Activated CD8-positive, alpha-beta memory T cell treated with anti-CD3 and anti-CD28 coated beads, Interleukin-2, amount 10 ng/mL, durations not matched to agents 7 days and 5 days (primary cell): ENCODE data around the gene STYX. TPM values are rescaled to one million over a fixed set of nuclear protein-coding genes. Genes with fewer than 3 reads are reported as not detected.

Experiments
- ATAC-seq: fragments of 150-1000 bp; cut with Tn5 transposase; one replicate; pipeline ENCODE4 v1.10.0; 2021; ENCODE audit warnings: moderate library complexity
- CTCF ChIA-PET: fragments of 350-600 bp; sonication (Branson Sonifier 250); formaldehyde crosslinking; loops from one replicate; lab custom pipeline; 2021; ENCODE audit warnings: antibody characterized with exemption; lab: Charles Lee
- DNase-seq: peaks from one replicate; pipeline ENCODE4 v3.0.0-alpha.2; 2020
- H3K27ac Mint-ChIP-seq: one replicate; pipeline ENCODE4 v1.8.0; 2021; ENCODE audit warnings: mild to moderate bottlenecking, mixed read lengths
- H3K27me3 Mint-ChIP-seq: one replicate; pipeline ENCODE4 v1.8.0; 2021; ENCODE audit warnings: mixed read lengths
- H3K36me3 Mint-ChIP-seq: one replicate; pipeline ENCODE4 v1.8.0; 2021; ENCODE audit warnings: mild to moderate bottlenecking, mixed read lengths
- H3K4me1 Mint-ChIP-seq: one replicate; pipeline ENCODE4 v1.8.0; 2021; ENCODE audit warnings: mixed read lengths
- H3K4me3 Mint-ChIP-seq: one replicate; pipeline ENCODE4 v1.8.0; 2021; ENCODE audit warnings: mild to moderate bottlenecking, moderate library complexity, mixed read lengths
- H3K9me3 Mint-ChIP-seq: one replicate; pipeline ENCODE4 v1.8.0; 2022; ENCODE audit warnings: low read depth, mixed read lengths
- total RNA-seq, 2 experiments: library from RNA; stranded (reverse); gene quantifications; one replicate each; pipeline ENCODE4 v1.2.3, GENCODE V29; 2021

Gene STYX
- total RNA-seq, result 10 to 100 TPM; 18.5 to 20.7 TPM

- no peaks in the 10 kb centered on the region for H3K27me3 Mint-ChIP-seq
- peaks cover 27% of the 10 kb centered on the region for H3K4me1 Mint-ChIP-seq
- H3K4me3 Mint-ChIP-seq, result peak within 1 kb of the TSS; percentile 96
- no peaks in the 10 kb centered on the region for H3K9me3 Mint-ChIP-seq
- H3K27ac Mint-ChIP-seq, result peak within 1 kb of the TSS; percentile 89
- peaks cover 31% of the 10 kb centered on the region for H3K36me3 Mint-ChIP-seq
- ATAC-seq (peak; percentile 96), DNase-seq (peak; percentile 99)
- CTCF ChIA-PET, result interaction anchor here (0.7 to 3.5 kb wide), 5 partner anchors 12 to 430 kb away, joined by 3 to 15 read pairs (median 3); partner anchors contain the start of gene ERO1A
Observed at GRCh38 chr14:52729925-52730708, at the start of gene STYX. Gene STYX (plus strand): TSS chr14:52730166. CDS start chr14:52730475, 309 bp downstream.

GRCh38 chr14:52683985-52684520 lies 45.9 kb upstream of the STYX start:
- H3K4me1 Mint-ChIP-seq, result peaks cover 44% of the 10 kb centered on the region
- H3K4me3 Mint-ChIP-seq, result no peak overlapping the region
- no peak overlapping the region for H3K27ac Mint-ChIP-seq

DNA sequence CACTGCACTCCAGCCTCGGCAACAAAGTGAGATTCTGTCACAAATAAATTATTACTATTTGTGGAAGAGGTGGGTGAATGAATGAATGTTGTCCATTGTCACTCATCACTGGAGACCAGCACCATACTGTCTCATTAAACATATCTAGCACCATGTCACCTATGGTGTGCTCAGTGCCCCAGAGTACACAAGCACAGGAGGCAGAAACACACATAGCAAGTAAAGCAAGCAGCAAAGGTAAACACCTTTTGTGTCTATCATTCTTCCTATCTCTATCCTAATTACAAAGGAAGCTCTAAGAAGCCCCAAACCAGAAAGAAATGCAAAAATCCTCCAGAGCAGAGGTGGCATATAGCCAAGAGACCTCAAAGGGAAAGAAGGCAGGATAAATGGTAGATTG lies 43.8 kb upstream of the STYX start:
- CTCF ChIA-PET, result no interaction called here

More at GRCh38 chr14:52683985-52684520, 45.9 kb upstream of the STYX start:
- ATAC-seq, result no peak
- H3K36me3 Mint-ChIP-seq, result peaks cover 26% of the 10 kb centered on the region
- CTCF ChIA-PET, result interaction anchor here (1.1 kb wide), 1 partner anchor 93 kb away, joined by 3 read pairs; no protein-coding TSS in a partner anchor
- no peaks in the 10 kb centered on the region for H3K9me3 Mint-ChIP-seq
- H3K27me3 Mint-ChIP-seq, result no peaks in the 10 kb centered on the region
- DNase-seq, result no peak

GRCh38 chr14:52690983-52691760 lies 38.8 kb upstream of the STYX start:
- peaks cover 73% of the 10 kb centered on the region for H3K4me1 Mint-ChIP-seq
- H3K4me3 Mint-ChIP-seq, result peak overlapping the region; percentile 25
- no peaks in the 10 kb centered on the region for H3K9me3 Mint-ChIP-seq
- CTCF ChIA-PET, result no interaction called here
- ATAC-seq (no peak), DNase-seq (no peak)
- peaks cover 56% of the 10 kb centered on the region for H3K36me3 Mint-ChIP-seq
- no peaks in the 10 kb centered on the region for H3K27me3 Mint-ChIP-seq
- H3K27ac Mint-ChIP-seq, result no peak overlapping the region

More for the DNA sequence above, 43.8 kb upstream of the STYX start:
- no peak overlapping the region for H3K27ac Mint-ChIP-seq
- H3K9me3 Mint-ChIP-seq, result no peaks in the 10 kb centered on the region
- no peaks in the 10 kb centered on the region for H3K27me3 Mint-ChIP-seq
- peaks cover 33% of the 10 kb centered on the region for H3K36me3 Mint-ChIP-seq
- no peak for DNase-seq
- peaks cover 58% of the 10 kb centered on the region for H3K4me1 Mint-ChIP-seq
- ATAC-seq, result no peak
- H3K4me3 Mint-ChIP-seq, result no peak overlapping the region

DNA sequence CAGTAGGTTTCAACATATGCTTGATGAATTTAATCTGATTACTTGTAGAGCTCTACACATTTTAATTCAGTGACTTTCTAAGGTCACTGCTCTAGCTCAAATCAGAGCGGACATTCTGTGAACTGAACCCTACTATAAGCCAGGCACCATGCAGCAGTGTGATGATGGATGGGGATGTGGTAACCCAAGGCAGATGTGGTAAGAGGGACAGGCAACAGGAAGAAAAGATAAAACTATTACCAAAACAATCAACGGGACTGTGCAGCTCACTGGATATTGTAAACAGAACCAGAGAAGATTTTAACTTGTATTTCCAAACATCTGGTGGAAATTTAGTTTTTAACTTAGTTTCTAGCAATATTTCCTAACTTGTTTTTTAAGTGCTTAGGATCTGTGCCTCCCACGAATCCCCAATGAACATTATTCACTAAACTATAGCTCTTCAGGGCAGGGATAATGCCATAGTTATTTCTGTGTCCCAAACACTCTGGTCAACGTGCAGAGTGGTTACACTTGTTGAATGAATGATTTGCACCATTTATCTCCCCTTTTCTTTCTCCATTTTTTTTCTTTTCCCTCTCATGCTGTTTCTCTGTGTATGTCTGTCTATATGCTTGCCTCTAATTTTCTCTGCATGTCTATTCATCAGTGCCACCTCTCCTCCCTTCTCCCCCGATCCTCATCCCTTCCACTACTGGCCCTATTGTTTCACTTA lies 37.6 kb upstream of the STYX start:
- peak overlapping the region; percentile 69 for H3K4me3 Mint-ChIP-seq
- H3K4me1 Mint-ChIP-seq, result peaks cover 66% of the 10 kb centered on the region
- peaks cover 52% of the 10 kb centered on the region for H3K36me3 Mint-ChIP-seq
- no peaks in the 10 kb centered on the region for H3K9me3 Mint-ChIP-seq
- peak; percentile 78 for DNase-seq
- peak overlapping the region; percentile 73 for H3K27ac Mint-ChIP-seq
- CTCF ChIA-PET, result interaction anchor here (1.3 kb wide), 1 partner anchor 141 kb away, joined by 3 read pairs; the partner anchor contains the start of gene TXNDC16
- no peaks in the 10 kb centered on the region for H3K27me3 Mint-ChIP-seq
- ATAC-seq, result peak; percentile 25

- CTCF ChIA-PET, result interaction anchor here (1.3 kb wide), 1 partner anchor 141 kb away, joined by 3 read pairs; the partner anchor contains the start of gene TXNDC16
- Mint-ChIP-seq H3K36me3 (peaks cover 49% of the 10 kb centered on the region), H3K4me1 (peaks cover 60% of the 10 kb centered on the region), H3K27me3 (no peaks in the 10 kb centered on the region), H3K9me3 (no peaks in the 10 kb centered on the region), H3K4me3 (peak overlapping the region; percentile 89), H3K27ac (peak overlapping the region; percentile 73)
- DNase-seq, result no peak
- no peak for ATAC-seq
Observed at GRCh38 chr14:52693036-52693435, 36.9 kb upstream of the STYX start.

- ATAC-seq, result no peak
- H3K4me3 Mint-ChIP-seq, result peak overlapping the region; percentile 89
- no peaks in the 10 kb centered on the region for H3K27me3 Mint-ChIP-seq
- no peaks in the 10 kb centered on the region for H3K9me3 Mint-ChIP-seq
- CTCF ChIA-PET, result no interaction called here
- peak overlapping the region; percentile 25 for H3K27ac Mint-ChIP-seq
- no peak for DNase-seq
- H3K36me3 Mint-ChIP-seq, result peaks cover 46% of the 10 kb centered on the region
- peaks cover 57% of the 10 kb centered on the region for H3K4me1 Mint-ChIP-seq
Observed at GRCh38 chr14:52693532-52693931, 36.4 kb upstream of the STYX start.

DNA sequence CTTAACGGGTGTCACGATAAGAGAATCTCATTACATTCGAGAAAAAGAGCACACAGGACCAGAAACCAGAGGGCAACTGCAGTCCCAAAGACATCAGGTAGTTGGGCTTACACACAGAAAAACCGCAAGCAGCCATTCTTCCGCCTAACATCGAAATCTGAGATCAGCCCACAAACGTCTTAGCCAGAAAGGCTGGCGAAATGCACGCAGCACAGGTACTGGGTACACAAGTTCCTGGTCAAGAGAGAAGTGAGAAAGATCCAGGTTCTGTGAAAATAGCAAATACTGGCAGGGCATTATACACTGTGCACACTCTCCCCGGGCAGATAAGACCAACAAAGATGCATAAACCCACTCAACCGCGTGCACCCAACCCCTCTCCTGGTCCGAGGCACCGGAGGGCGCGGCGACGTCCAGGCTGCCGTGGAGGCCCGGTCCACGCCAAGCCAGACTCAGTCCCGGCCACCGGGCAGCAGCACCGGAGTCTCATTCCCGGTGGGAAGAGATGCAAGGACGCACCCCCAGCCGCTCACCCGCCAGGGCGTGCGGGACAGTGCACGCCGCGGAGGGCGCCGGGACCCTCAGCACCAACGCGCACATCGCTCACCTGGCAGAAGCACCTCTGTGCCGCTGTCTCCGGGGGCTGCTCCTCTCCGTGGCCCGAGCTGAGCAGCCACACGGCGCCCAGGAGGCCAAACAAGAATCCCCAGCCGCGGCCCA lies 35.0 kb upstream of the STYX start:
- CTCF ChIA-PET, result interaction anchor here (1.0 to 3.3 kb wide), 3 partner anchors 11 to 851 kb away, joined by 3 to 9 read pairs (median 4); partner anchors contain the start of gene STYX
- peak overlapping the region; percentile 89 for H3K4me3 Mint-ChIP-seq
- H3K9me3 Mint-ChIP-seq, result no peaks in the 10 kb centered on the region
- peaks cover 37% of the 10 kb centered on the region for H3K36me3 Mint-ChIP-seq
- H3K4me1 Mint-ChIP-seq, result peaks cover 47% of the 10 kb centered on the region
- ATAC-seq (peak; percentile 59), DNase-seq (peak; percentile 87)
- H3K27me3 Mint-ChIP-seq, result no peaks in the 10 kb centered on the region
- H3K27ac Mint-ChIP-seq, result peak overlapping the region; percentile 99

DNA sequence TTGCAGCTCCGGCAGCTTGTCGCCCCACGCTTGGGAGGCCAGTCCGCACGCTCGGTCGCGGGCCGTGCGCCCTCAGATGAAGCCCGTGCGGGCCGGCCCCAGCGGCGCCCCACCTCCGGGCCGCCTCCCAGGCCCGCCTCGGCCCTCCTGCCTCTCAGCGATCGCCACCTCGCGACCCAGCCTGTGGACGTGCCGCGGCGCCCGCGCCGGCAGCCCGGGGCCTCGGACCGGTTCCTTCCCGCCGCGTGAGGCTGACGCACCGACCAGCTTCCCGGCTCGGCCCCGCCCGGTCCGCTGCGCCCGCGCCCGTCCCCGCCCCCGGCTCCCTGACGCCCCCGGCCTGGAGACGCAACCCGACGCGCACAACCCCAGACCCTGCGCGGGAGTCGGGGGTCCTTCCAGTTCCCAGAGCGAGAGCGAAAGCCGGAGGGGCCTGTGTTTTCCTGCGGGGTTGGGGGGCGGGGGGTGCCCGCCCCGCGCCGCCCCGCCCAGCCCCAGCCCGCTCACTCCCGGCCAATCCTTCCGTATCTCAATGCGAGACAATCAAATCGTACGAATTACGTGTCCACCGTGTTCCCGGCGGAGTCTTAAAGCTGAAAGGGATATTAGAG lies 34.4 kb upstream of the STYX start, which contains the start of gene ERO1A:
TSS of gene ERO1A (minus strand) at position 78 of the 611 bp plus-strand sequence. CDS start at position 1, 77 bp downstream.
- ATAC-seq, result peak; percentile 80
- H3K4me3 Mint-ChIP-seq, result peak within 1 kb of the TSS; percentile 89
- H3K27ac Mint-ChIP-seq, result peak within 1 kb of the TSS; percentile 99
- CTCF ChIA-PET, result interaction anchor here (1.0 to 3.3 kb wide), 3 partner anchors 11 to 852 kb away, joined by 3 to 9 read pairs (median 4); partner anchors contain the start of gene STYX
- peaks cover 33% of the 10 kb centered on the region for H3K36me3 Mint-ChIP-seq
- H3K9me3 Mint-ChIP-seq, result no peaks in the 10 kb centered on the region
- H3K27me3 Mint-ChIP-seq, result no peaks in the 10 kb centered on the region
- peaks cover 43% of the 10 kb centered on the region for H3K4me1 Mint-ChIP-seq
- peak; percentile 80 for DNase-seq

DNA sequence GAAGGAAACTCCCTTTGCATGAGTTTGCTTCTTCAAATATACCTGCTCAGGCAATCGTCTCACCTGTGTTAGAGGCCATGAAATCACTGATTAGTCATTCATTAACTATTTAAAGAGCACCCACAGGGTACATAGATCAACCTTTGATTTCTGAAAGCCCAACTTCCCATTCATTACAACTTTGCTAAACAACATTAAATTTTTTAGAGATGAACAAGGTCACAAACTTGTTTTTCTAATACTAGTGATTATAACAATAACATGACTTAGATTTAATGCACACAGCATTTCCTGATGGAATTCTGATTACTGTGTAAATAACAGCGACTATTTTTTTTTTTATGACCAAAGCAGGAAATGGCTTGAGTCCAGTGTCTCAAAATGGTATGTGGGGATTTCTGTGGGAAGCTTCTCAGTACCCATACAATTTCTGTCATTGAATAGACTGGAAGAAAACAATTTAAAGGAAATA lies 29.2 kb upstream of the STYX start:
- Mint-ChIP-seq H3K4me3 (no peak overlapping the region), H3K4me1 (peaks cover 20% of the 10 kb centered on the region), H3K27me3 (no peaks in the 10 kb centered on the region), H3K27ac (no peak overlapping the region), H3K36me3 (peaks cover 1% of the 10 kb centered on the region), H3K9me3 (no peaks in the 10 kb centered on the region)
- DNase-seq, result no peak
- ATAC-seq, result no peak
- CTCF ChIA-PET, result no interaction called here

DNA sequence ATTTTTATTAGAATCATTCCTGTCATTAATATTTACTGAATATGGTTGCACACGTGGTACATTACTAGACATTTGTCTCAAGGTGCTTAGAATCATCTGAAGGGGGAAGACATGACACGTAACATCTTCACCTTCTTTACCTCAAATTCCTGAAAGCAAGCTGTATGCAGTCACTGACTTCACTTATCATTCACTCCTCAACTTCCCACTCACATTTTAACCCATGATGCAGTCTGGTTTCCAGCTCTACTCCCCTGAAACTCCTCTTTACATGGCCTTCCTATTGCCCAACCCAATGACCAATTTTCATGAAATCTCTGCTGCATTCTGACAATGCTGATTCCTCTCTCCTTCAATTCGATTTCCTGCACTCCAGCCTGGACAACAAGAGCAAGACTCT lies 28.7 kb upstream of the STYX start:
- peaks cover 20% of the 10 kb centered on the region for H3K4me1 Mint-ChIP-seq
- H3K36me3 Mint-ChIP-seq, result no peaks in the 10 kb centered on the region
- no peak for ATAC-seq
- H3K9me3 Mint-ChIP-seq, result no peaks in the 10 kb centered on the region
- no peak overlapping the region for H3K4me3 Mint-ChIP-seq
- no peaks in the 10 kb centered on the region for H3K27me3 Mint-ChIP-seq
- CTCF ChIA-PET, result no interaction called here
- no peak for DNase-seq
- no peak overlapping the region for H3K27ac Mint-ChIP-seq
